Smooth muscle cell (in vitro differentiated cells): Measurements from ENCODE around the gene RAB37. TPM values are rescaled to one million over a fixed set of nuclear protein-coding genes. Genes with fewer than 3 reads are reported as not detected.

Experiments used
- DNase-seq: peaks from one replicate; lab custom pipeline; 2025; ENCODE audit not compliant: unreplicated experiment; lab: John Stamatoyannopoulos, UW
- H2AFZ ChIP-seq: fragments of 200-600 bp; sonication (generic); 2 replicates; pipeline ENCODE4 v1.6.0; 2016; ENCODE audit warnings: antibody characterized with exemption, low read depth, mild to moderate bottlenecking
- H3F3A ChIP-seq: fragments of 200-600 bp; sonication (generic); 2 replicates; pipeline ENCODE4 v1.6.0; 2017; ENCODE audit warnings: antibody characterized with exemption, low read depth
- H3K27ac ChIP-seq: fragments of 200-600 bp; sonication (generic); 2 replicates; pipeline ENCODE4 v1.5.1; 2016; ENCODE audit warnings: low read depth, mild to moderate bottlenecking
- H3K27me3 ChIP-seq: fragments of 200-600 bp; sonication (generic); 2 replicates; pipeline ENCODE4 v1.6.1; 2016; ENCODE audit warnings: low read depth, mild to moderate bottlenecking
- H3K36me3 ChIP-seq: fragments of 200-600 bp; sonication (generic); 2 replicates; pipeline ENCODE4 v1.5.1; 2016; ENCODE audit warnings: low read depth
- H3K4me1 ChIP-seq: fragments of 200-600 bp; sonication (generic); 2 replicates; pipeline ENCODE4 v1.5.1; 2016; ENCODE audit warnings: low read depth
- H3K4me2 ChIP-seq: fragments of 200-600 bp; sonication (generic); 2 replicates; pipeline ENCODE4 v1.6.0; 2016; ENCODE audit warnings: mild to moderate bottlenecking
- H3K4me3 ChIP-seq: fragments of 200-600 bp; sonication (generic); 2 replicates; pipeline ENCODE4 v1.5.1; 2016; ENCODE audit warnings: mild to moderate bottlenecking
- H3K79me2 ChIP-seq: fragments of 200-600 bp; sonication (generic); 2 replicates; pipeline ENCODE4 v1.6.0; 2016; ENCODE audit warnings: low read depth, mild to moderate bottlenecking
- H3K9ac ChIP-seq: fragments of 200-600 bp; sonication (generic); 2 replicates; pipeline ENCODE4 v1.6.0; 2016; ENCODE audit warnings: low read depth
- H3K9me3 ChIP-seq: fragments of 200-600 bp; sonication (generic); replicated peaks from 2 replicates; pipeline ENCODE4 v1.5.1; 2016; ENCODE audit warnings: low read depth
- H4K20me1 ChIP-seq: fragments of 200-600 bp; sonication (generic); 2 replicates; pipeline ENCODE4 v1.6.0; 2016; ENCODE audit warnings: low read depth
- CTCF ChIP-seq: fragments of 200-600 bp; sonication (generic); IDR thresholded peaks from 2 replicates; pipeline ENCODE4 v1.5.1; 2017; ENCODE audit warnings: borderline replicate concordance, mild to moderate bottlenecking, antibody characterized with exemption; ENCODE audit not compliant: insufficient read depth, poor library complexity, severe bottlenecking
- WGBS: methylation state at CpG from one replicate; pipeline ENCODE4 v1.1.7; 2016; ENCODE audit warnings: low lambda C conversion rate; 5-methylcytosine and 5-hydroxymethylcytosine counted together
- polyA plus RNA-seq: library from polyadenylated mRNA; unstranded; fragments of >200 nt; fragmentation: Nextera tagmentation; extraction: Ambion mirVana; gene quantifications from 2 replicates; pipeline ENCODE4 v1.2.1, GENCODE V29; 2016
- total RNA-seq: library from RNA; depleted of rRNA; stranded (reverse); fragments of >200 nt; gene quantifications from 2 replicates; pipeline ENCODE4 v1.2.3, GENCODE V29; 2014

The RAB37 gene
- total and polyA plus RNA-seq, 2 experiments from 2014 or later, result 0.16 TPM; not detected in 1

- H4K20me1 ChIP-seq, result no peaks in the 10 kb centered on the region
- DNase-seq, result no peak
- H3K9me3 ChIP-seq, result no peaks in the 10 kb centered on the region
- peaks cover 9% of the 10 kb centered on the region for H3K79me2 ChIP-seq
- H3K36me3 ChIP-seq, result no peaks in the 10 kb centered on the region
- no peak for TF ChIP-seq CTCF
- peak overlapping the region; percentile 42 for H3K27ac ChIP-seq
- 66% methylated on average over 9 of the region's 9 CpGs for WGBS
- H2AFZ ChIP-seq, result no peak overlapping the region
- peak overlapping the region; percentile 51 for H3K4me2 ChIP-seq
- H3F3A ChIP-seq, result no peaks in the 10 kb centered on the region
- no peak overlapping the region for H3K9ac ChIP-seq
- peaks cover 60% of the 10 kb centered on the region for H3K4me1 ChIP-seq
- H3K4me3 ChIP-seq, result no peak overlapping the region
- H3K27me3 ChIP-seq, result no peaks in the 10 kb centered on the region
Observed at GRCh38 chr17:74759243-74759801, 22.3 kb downstream of the RAB37 start.

- WGBS, result 48% methylated on average over 10 of the region's 10 CpGs
- Histone ChIP-seq H3K4me3 (no peak overlapping the region), H3K4me2 (peak overlapping the region; percentile 68), H3K4me1 (peaks cover 61% of the 10 kb centered on the region), H3K27me3 (no peaks in the 10 kb centered on the region), H4K20me1 (no peaks in the 10 kb centered on the region), H3K9ac (no peak overlapping the region), H3F3A (no peaks in the 10 kb centered on the region), H2AFZ (no peak overlapping the region), H3K79me2 (peaks cover 8% of the 10 kb centered on the region), H3K27ac (peak overlapping the region; percentile 59), H3K9me3 (no peaks in the 10 kb centered on the region), H3K36me3 (no peaks in the 10 kb centered on the region)
- TF ChIP-seq CTCF, result no peak
- no peak for DNase-seq
Observed at GRCh38 chr17:74759941-74760340, 22.9 kb downstream of the RAB37 start.

- Histone ChIP-seq H3K27me3 (no peaks in the 10 kb centered on the region), H3K9me3 (no peaks in the 10 kb centered on the region), H2AFZ (no peak overlapping the region), H3K79me2 (peaks cover 4% of the 10 kb centered on the region), H4K20me1 (no peaks in the 10 kb centered on the region), H3F3A (no peaks in the 10 kb centered on the region), H3K4me3 (no peak overlapping the region), H3K4me2 (peak overlapping the region; percentile 68), H3K27ac (peak overlapping the region; percentile 59), H3K36me3 (no peaks in the 10 kb centered on the region), H3K9ac (no peak overlapping the region), H3K4me1 (peaks cover 61% of the 10 kb centered on the region)
- DNase-seq, result no peak
- no peak for TF ChIP-seq CTCF
- WGBS, result 64% methylated on average over 7 of the region's 7 CpGs
Observed at GRCh38 chr17:74760404-74761105, 23.5 kb downstream of the RAB37 start.
